GM21737 (cell line): ENCODE results near the gene C18orf32.
"Not testable (repeated sequence)": the region's sequence is repeated elsewhere in the genome, so short reads cannot be mapped to it uniquely, and the experiment has no call there.

Experiments used
- ATAC-seq: cut with Tn5 transposase; IDR thresholded peaks from one replicate; pipeline ENCODE4 v1.9.1; 2021; ENCODE audit warnings: mild to moderate bottlenecking, moderate library complexity; ENCODE audit not compliant: unreplicated experiment

The C18orf32 gene

DNA sequence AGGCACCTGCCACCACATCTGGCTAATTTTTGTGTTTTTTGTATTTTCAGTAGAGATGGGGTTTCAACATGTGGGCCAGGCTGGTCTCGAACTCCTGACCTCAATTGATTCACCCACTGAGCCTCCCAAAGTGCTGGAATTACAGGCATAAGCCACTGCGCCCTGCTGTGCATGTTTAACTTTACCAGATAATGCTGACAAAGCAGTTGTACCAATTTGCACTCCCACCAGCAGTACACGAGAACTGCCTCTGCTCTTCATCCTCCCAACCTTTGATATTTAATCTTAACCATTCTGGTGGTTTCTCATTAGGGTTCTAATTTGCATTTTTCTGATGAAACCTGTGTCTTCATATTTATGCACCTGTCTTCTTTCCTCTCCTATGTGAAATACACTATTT lies 14.6 kb downstream of the C18orf32 start:
- no peak for ATAC-seq

DNA sequence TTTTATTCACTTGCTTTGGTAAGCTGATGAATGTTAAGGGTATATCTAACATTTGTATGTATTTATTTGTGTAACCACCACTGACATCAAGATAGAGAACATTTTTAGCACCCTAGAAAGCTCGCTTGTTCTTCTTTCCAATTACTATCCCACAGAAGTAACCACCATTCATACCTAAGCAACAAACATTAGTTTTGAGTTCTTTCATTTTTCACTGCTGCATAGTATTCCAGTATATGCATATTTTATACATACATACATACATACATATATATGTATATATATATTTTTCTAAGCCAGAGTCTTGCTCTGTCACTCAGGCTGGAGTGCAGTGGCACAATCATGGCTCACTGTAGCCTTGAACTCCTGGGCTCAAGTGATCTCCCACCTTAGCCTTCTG lies 15.5 kb downstream of the C18orf32 start:
- ATAC-seq, result no peak

DNA sequence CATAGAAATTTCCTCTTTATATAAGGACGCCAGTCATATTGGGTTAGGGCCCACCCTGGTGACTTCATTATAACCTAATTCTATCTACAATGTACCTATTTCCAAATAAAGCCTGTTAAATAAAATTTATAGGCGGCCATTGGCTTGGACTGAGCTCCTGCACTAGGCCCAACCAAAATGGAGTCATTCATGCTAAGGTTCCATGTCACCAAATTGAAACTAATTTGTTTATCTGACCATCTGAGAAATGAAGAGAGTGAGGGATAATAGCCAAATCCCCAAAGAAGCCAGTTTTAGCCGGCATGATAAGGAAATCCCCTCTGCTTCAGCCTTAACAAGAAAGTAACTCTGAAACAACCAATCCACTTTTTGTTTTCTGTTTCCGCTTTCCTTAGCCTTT lies 19.4 kb downstream of the C18orf32 start:
- ATAC-seq, result no peak

GRCh38 chr18:49467019-49467563 lies 19.9 kb downstream of the C18orf32 start:
- ATAC-seq, result no peak

DNA sequence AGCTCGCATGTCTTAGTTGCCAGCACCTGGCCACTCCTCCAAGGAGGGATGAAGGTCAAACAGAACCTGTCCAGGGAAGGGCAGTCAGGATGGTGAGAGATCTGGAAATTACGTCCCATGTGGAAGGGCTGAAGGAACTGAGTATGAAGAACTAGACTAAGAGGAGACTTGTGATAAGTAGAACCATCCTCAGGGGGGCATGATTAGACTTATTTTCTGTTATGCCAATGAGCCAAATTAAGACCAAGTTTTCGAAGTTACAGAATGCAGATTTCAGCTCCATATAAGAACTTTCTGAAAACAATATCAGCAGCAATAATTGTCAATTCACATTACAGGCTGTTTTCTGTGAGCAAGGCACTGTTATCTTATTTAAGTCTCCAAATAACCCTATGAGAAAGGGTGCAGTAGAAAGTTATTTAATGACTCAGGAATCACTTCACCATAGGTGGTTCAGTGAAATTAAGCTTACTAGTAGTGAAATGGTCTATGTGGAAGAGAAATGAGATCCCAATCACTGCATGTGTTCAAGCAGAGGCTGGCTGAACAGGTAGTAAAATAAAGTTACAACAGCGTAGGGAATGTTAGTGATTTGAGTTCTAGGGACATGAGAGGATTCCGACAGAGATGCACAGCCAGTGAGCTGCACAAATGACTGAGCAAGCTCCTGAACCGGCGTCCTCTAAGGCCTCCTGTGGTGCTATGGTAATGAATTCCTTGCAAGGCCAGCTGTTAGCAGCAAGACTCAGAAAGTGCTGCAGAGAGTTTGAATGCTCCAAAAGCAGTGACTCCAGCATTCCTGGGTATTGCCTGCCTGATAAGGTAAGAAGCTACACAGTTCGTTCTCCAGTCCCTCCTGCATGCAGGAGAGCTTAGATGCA lies 22.1 kb downstream of the C18orf32 start:
- no peak for ATAC-seq

DNA sequence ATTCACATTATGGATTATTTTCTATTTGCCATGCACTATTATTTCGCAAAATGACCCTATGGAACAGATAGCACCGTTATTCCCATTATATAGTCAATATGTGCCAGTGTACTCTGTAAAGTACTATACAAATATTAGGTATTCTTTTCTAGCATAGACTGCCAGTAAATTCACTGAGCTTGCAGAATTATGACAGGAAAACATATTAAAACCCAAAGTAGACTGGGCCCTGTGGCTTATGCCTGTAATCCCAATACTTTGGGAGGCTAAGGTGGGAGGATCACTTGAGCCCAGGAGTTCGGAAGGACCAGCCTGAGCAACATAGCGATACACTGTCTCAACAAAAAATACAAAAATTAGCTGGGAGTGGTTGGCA lies 25.4 kb downstream of the C18orf32 start:
- no peak for ATAC-seq

- ATAC-seq, result no peak
These were observed 25.9 kb downstream of the C18orf32 start for GRCh38 chr18:49460976-49461601.

GRCh38 chr18:49459404-49460171 lies 27.4 kb downstream of the C18orf32 start:
- peak; percentile 30 for ATAC-seq

DNA sequence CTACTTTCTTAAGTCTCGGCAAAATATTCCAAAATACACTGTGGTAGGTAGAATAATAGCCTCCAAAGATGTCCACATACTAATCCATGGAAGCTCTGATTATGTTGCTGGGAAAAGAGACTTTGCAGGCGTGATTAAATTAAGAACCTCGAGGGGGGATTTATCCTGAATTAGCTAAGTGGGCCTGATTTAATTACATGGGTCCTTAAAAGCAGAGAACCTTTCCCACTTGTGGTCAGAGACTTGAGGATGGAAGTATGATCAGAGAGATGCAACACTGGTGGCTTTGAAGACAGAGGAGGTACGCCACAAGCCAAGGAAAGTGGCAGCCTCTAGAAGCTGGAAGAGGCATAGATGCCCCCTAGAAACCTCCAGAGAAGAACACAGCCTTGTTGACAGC lies 29.4 kb downstream of the C18orf32 start:
- no peak for ATAC-seq

DNA sequence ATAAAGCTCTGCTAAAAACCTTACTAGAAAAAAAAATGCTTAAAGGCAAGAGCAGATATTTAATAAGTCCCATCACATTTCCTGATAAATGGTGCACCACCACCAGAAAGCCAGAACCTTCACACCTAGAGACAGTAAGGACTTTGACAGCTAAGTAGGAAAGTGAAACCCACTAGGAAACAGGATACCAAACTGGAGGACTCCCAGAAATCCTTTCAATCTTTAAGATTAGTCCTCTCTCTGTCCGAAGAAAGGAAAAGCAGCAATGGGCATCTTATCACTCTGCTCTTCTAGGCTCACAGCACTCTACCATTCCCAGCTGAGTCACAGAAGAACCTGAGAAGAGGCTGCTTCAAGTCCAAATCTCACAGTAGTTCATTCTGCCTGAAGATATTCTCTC lies 30.2 kb downstream of the C18orf32 start:
- ATAC-seq, result no peak

- ATAC-seq, result not testable (repeated sequence)
These were observed 34.5 kb downstream of the C18orf32 start for GRCh38 chr18:49452534-49452933.

DNA sequence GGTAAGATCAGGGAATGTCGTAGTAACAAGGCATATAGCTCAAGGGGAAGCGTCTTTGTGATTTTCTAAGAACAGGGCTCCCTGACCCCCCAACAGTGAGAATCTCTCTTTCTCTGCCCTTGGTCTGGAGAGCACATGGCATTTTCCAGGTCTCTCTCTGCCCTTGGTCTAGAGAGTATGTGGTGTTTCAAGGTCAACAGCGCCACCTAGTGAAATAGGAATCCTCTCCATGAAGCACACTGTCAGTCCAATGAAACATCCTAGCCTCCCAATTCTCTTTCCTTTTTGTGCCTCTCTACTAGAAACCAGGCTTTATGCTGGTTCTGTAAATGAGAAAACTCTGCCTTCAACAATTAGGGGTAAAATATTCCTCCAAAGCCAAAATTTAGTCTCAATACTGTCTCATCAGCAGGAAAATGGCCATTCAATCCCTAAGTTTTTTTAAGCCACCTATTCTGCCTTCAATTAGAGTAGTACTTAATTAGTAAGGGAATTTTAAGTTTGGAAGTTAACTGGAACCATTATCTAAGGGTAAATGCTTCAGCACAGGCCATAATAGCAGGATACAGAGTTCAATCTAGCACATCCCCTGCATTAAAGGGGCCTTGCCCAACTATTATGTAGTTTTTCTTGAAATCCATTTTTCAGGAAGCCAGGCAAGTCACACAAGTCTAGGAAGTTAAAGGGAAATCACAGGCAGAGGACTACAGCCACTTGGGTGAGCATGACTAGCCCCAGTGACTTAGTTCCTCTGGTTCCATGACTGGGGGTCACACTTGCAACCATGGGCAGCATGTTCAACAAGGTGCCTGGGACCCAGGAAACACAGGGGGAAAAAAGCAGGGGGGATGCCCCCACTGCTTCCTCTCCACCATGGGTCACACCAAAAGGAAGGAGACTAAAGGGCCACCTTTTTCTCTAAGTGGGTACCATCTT lies 39.0 kb downstream of the C18orf32 start:
- ATAC-seq, result no peak

DNA sequence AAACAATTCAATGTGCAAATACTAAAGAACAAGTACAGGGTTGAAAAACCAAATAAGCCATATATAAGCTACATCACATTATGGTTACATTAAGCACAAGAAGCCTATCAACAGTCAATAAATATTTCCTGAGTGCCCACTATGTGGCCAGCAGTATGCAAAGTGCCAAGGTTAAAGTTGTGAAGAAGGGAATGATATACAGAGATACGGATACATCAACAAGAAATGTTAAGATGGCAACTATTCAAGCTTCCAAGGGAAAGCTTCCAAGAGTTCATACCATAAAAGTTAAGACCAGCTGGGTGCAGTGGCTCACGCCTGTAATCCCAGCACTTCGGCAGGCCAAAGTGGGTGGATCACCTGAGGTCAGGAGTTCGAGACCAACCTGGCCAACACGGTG lies 40.6 kb downstream of the C18orf32 start:
- ATAC-seq, result no peak

DNA sequence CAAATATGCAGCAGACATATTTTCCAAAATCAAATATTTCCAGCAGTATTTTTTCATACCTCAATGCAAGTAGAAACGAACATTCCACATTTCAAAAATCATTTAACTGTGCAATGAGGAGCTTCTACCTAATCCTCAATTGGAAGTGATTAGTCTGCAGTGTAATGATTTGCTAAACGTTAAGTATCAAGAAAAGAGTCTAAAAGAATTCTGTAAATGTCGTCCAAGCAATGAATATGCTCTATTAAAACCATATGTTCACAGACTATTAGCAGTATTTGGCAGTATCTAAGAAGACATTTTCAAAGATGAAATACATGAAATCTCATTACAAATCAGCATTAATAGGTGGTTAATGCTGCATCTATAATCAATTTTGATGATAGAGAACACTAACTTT lies 42.5 kb downstream of the C18orf32 start:
- no peak for ATAC-seq

DNA sequence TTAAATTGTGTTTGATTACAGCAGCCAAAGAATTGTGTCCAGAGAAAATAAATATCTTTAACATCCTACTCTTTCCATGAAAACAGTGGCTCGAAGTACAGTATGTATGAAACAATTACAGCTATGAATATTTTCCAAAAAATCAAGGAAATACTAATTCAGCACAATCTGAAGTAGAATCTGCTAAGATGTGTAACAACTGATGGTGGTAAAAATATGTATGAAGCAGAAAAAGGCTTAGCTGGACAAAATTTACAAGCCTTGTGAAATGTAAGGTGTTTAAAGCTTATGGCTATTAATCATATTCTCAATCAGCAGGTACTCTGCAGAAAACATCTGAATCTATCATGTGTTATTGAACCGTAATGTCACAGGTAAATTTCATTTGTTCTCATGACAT lies 43.2 kb downstream of the C18orf32 start:
- ATAC-seq, result no peak

DNA sequence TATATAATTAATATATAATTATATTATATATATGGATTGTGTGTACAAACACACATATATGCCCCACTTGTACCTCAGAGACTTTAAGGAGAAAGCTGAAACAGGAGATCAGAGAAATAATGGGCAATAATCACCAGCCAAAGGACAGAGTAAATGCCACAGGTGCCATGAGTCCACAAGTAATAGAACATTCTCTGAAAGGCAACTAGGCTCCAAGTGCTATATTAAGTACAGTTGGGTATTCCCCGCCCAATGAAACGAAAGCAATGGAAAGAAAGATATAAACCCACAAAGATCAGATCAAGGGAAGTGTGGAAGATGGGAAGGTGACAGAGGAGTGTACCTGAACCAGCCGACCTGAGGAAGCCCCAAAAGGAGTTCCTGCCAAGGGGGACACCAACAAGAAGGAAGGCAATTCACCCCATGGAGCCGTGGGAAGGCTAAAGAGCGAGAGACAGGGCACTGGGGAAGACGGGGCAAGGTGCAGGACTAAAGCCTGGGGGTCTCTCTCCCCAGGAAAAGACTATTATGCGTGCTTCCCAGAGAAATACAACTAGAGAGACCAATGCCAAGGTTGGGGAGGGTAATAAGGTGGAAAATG lies 45.6 kb downstream of the C18orf32 start:
- ATAC-seq, result no peak

GRCh38 chr18:49435170-49435569 lies 51.9 kb downstream of the C18orf32 start:
- no peak for ATAC-seq

GRCh38 chr18:49432602-49433001 lies 54.4 kb downstream of the C18orf32 start:
- ATAC-seq, result no peak

DNA sequence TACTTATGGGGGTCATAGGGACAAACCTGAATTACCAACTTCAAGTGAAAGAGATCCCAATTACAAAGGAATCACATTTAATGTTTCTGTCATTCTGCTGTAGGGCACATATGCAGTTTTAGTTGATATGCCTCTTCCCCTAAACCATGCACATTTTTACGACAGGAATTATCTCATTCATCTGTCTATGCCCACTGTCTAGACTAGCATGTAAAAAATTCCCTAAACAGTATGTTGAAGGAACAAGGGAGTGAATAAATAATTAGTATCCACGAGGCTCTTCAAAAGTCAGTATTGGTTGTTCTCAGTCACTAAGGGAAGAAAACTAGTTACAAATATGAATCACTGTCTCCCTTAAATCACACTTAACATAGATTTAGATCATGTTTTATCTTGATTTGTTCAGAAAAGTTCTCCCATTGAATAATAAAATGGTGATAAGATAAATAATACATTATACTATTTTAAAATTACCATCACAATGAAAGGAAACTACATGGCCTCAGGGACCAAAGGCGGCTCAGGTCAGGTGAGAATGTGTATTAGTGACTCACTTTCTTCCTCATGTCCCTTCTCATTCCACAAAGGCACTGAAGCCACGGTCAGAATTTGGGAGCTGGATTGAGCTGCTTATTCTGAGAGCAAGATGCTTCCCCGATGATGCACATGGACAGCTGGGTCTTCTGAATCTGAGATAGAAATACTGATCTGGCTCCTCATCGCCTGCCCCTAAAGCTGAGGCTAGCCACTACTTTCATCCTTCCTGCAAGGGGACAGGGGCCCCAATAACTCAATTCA lies 55.7 kb downstream of the C18orf32 start:
- no peak for ATAC-seq
